SU-DHL-6 (cell line): ENCODE measurements around the gene NACAD.

ENCODE experiments used
- CTCF ChIP-seq: fragments of 200-600 bp; sonication (generic); IDR thresholded peaks from one replicate; pipeline ENCODE4 v1.5.1; 2017; ENCODE audit warnings: antibody characterized with exemption, mild to moderate bottlenecking, low read length, moderate library complexity; ENCODE audit not compliant: insufficient read depth, poor library complexity, severe bottlenecking
- EZH2phosphoT487 ChIP-seq: fragments of 200-600 bp; sonication (generic), shearing (Covaris generic); conservative IDR thresholded peaks from 2 replicates; pipeline ENCODE4 v1.6.1; 2018; ENCODE audit warnings: mild to moderate bottlenecking, antibody characterized with exemption, low read length, moderate library complexity, mixed read lengths

- no peak for TF ChIP-seq CTCF
- TF ChIP-seq EZH2phosphoT487: no peak
These were observed 28.8 kb upstream of the NACAD start for GRCh38 chr7:45117582-45117981.
